ENCODE measurements around the gene ADAD2.
"Not testable (repeated sequence)": the region's sequence is repeated elsewhere in the genome, so short reads cannot be mapped to it uniquely, and the experiment has no call there.

ADAD2 gene

DNA sequence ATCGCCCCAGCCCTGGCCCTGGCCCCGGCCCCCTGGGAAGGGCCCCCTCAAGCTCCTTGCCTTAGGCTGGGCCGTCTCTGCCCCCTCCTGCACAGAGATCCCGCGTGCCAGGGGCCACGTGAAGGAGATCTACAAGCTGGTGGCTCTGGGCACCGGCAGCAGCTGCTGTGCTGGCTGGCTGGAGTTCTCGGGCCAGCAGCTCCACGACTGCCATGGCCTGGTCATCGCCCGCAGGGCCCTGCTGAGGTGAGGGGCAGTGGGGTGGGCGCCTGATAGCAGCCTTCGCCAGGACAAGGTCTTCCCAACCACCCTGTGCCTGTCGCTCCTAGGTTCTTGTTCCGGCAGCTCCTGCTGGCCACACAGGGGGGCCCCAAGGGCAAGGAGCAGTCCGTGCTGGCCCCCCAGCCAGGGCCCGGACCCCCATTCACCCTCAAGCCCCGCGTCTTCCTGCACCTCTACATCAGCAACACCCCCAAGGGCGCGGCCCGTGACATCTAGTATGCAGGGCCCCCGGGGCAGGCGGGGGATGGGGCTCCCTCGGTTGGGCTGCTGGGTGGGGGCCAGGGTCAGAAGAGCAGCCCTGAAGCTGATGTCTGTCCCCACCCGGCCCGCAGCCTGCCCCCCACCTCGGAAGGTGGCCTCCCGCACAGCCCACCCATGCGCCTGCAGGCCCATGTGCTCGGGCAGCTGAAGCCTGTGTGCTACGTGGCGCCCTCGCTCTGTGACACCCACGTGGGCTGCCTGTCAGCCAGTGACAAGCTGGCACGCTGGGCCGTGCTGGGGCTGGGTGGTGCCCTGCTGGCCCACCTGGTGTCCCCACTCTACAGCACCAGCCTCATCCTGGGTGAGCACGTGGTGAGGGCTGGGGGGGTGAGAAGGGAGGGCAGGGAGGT, 4.5 kb downstream of the ADAD2 start:
- DNase-seq (ENCODE audit: low read depth): no peak

- no peak for DNase-seq (ENCODE audit: low read depth)
Observed at GRCh38 chr16:84196101-84196500, 5.1 kb downstream of the ADAD2 start.

DNA sequence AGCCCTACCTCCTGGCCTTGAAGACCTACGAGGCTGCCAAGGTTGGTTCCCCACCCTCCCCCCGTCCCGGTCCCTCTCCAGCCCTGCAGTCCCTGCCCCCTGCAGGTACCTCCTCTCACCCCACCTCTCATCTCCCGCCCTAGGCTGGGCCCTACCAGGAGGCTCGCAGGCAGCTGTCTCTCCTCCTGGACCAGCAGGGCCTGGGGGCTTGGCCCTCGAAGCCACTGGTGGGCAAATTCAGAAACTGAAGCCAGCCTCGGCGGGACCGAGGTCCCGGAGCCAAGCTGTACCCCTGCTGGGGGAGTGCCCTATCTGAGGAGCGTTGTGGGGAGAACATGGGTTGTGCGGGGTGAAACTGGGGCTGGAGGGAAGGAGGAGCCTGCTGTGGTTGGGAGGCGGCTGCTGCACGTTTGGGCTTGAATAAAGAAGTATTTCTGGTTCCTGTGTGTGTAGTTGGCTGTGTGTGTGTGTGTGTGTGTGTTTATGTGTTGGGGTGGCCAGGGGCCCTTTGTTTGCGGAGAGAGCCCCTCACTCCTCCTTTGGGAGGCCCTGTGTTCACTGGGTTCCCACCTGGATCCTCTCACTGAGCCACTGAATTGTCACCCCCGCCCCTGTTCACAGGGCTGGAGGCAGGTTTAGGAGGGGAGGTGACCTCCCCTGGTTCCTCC, 5.9 kb downstream of the ADAD2 start:
- DNase-seq (ENCODE audit: low read depth): no peak

GRCh38 chr16:84197466-84198128, 6.6 kb downstream of the ADAD2 start:
- DNase-seq (ENCODE audit: low read depth): no peak

- no peak for DNase-seq (ENCODE audit: low read depth)
Observed at GRCh38 chr16:84198401-84198800, 7.4 kb downstream of the ADAD2 start.

GRCh38 chr16:84199097-84199496, 8.1 kb downstream of the ADAD2 start:
- no peak for DNase-seq (ENCODE audit: low read depth)

- no peak for DNase-seq (ENCODE audit: low read depth)
Observed at GRCh38 chr16:84199861-84200260, 8.9 kb downstream of the ADAD2 start.

DNA sequence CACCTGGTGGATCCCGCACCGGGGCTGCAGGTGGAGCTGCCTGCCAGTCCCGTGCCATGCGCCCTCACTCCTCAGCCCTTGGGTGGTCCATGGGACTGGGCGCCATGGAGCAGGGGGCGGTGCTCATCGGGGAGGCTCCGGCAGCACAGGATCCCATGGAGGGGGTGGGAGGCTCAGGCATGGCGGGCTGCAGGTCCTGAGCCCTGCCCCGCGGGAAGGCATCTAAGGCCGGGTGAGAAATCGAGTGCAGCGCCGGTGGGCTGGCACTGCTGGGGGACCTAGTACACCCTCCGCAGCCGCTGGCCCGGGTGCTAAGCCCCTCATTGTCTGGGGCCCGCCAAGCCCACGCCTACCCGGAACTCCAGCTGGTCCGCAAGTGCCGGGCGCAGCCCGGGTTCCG, 13.6 kb downstream of the ADAD2 start:
- not testable (repeated sequence) for DNase-seq (ENCODE audit: low read depth)

- not testable (repeated sequence) for DNase-seq (ENCODE audit: low read depth)
Observed at GRCh38 chr16:84205123-84205522, 14.2 kb downstream of the ADAD2 start.

GRCh38 chr16:84205976-84206691, 15.2 kb downstream of the ADAD2 start:
- no peak for DNase-seq (ENCODE audit: low read depth)

- no peak for DNase-seq (ENCODE audit: low read depth)
Observed at GRCh38 chr16:84207251-84207650, 16.3 kb downstream of the ADAD2 start.

- DNase-seq (ENCODE audit: low read depth): no peak
Observed at GRCh38 chr16:84207879-84208278, 16.9 kb downstream of the ADAD2 start.

DNA sequence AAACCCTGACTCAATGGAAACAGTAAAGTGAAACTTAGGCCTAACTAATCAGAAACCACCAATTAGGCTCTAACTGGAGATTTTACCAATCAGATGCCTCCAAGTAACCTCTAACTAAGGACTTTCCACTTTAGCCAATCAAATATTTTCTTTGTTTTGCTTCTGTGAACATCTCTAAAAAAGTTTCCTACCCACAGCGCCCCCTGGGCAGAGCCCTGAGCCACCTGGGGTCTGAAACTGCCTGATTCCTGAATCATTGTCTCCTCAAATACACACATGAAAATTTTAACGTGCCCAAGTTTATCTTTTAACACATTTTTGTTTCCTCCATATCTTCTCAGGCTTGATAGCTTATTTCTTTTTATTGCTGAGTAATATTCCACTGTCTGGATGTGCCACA, 19.0 kb downstream of the ADAD2 start:
- no peak for DNase-seq (ENCODE audit: low read depth)

GRCh38 chr16:84212154-84212553, 21.2 kb downstream of the ADAD2 start:
- DNase-seq (ENCODE audit: low read depth): no peak

DNA sequence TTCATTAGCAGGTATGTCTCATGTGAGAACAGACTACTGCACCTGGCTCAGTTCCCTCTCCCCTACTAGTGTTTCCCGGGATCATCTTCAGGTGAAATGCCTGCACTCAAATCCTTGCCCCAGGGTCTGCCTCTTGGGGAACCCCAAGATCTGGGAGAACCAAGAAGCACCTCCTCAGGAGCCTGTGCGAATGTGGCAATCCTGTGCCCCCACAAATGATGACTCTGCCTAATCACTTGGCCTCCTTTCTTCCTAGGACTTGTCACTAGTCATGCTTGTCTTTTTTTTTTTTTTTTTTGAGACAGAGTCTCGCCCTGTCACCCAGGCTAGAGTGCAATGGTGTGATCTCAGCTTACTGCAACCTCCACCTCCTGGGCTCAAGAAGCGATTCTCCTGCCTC, 21.7 kb downstream of the ADAD2 start:
- DNase-seq (ENCODE audit: low read depth): no peak

DNA sequence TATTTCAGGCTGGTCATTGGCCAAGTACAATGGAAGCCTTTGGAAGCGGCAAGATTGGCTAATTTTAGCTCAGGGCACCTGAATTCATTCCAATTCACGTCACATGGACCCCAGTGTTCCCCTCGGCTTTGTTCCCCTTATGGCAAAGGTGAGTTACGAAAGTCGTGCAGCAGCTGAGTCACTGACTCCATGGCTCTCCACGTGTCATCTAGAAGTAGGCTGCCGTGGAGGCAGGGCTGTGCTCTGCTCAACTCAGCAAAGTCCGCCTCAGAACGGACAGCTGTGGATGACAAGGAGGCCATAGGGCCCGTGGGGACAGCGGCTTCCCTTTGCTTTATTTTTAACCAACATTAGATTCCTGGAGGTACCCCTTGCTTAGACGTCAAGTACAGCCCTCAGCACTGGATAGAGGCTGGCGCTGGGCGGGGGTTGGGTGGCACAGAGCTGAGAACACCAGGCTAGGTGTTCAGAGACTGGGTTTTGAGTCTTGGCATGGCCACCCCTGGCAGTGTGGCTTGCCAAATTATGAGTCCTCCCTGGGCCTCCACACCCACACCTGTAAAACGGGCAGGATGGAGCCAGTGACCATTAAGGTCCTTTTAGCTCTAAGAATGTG, 23.6 kb downstream of the ADAD2 start:
- no peak for DNase-seq (ENCODE audit: low read depth)

- DNase-seq (ENCODE audit: low read depth): no peak
Observed at GRCh38 chr16:84215531-84215930, 24.6 kb downstream of the ADAD2 start.

- not testable (repeated sequence) for DNase-seq (ENCODE audit: low read depth)
Observed at GRCh38 chr16:84216144-84216543, 25.2 kb downstream of the ADAD2 start.

- DNase-seq (ENCODE audit: low read depth): no peak
Observed at GRCh38 chr16:84218176-84218823, 27.3 kb downstream of the ADAD2 start.

- DNase-seq (ENCODE audit: low read depth): no peak
Observed at GRCh38 chr16:84218956-84219355, 28.0 kb downstream of the ADAD2 start.

- no peak for DNase-seq (ENCODE audit: low read depth)
Observed at GRCh38 chr16:84220851-84221250, 29.9 kb downstream of the ADAD2 start.

Measured in activated T-helper 1 cell treated with Interleukin-2 at 50 U/mL for 16 hours (primary cell).